Measurements from ENCODE around the gene PRPF31.
"Not testable (repeated sequence)": the region's sequence is repeated elsewhere in the genome, so short reads cannot be mapped to it uniquely, and the experiment has no call there.

The PRPF31 gene

GRCh38 chr19:54168174-54168917 is 52.8 kb downstream of the PRPF31 start:
- H3K4me3 ChIP-seq (ENCODE audit: low read depth, low read length) = no peak overlapping the region
- DNase-seq (ENCODE audit: low read depth) = peak; percentile 83

GRCh38 chr19:54169149-54169740 is 53.7 kb downstream of the PRPF31 start:
- no peak for DNase-seq (ENCODE audit: low read depth)
- no peak overlapping the region for H3K4me3 ChIP-seq (ENCODE audit: low read depth, low read length)
- TF ChIP-seq POLR2A (IDR thresholded peaks at IDR 0.05; ENCODE audit: extremely low read depth, insufficient read length) (no peak), MAX (IDR thresholded peaks at IDR 0.05; ENCODE audit: low read depth, low read length) (no peak), CTCF (IDR thresholded peaks at IDR 0.05; ENCODE audit: low read depth, low read length) (no peak), MYC (IDR thresholded peaks at IDR 0.05; ENCODE audit: low read depth, low read length) (no peak)

More at GRCh38 chr19:54168174-54168917, 52.8 kb downstream of the PRPF31 start:
- TF ChIP-seq POLR2A (IDR thresholded peaks at IDR 0.05; ENCODE audit: extremely low read depth, insufficient read length) (no peak), CTCF (IDR thresholded peaks at IDR 0.05; ENCODE audit: low read depth, low read length) (peak; percentile 59), MAX (IDR thresholded peaks at IDR 0.05; ENCODE audit: low read depth, low read length) (peak; percentile 29; the same call in 1 of the 2 replicates), MYC (IDR thresholded peaks at IDR 0.05; ENCODE audit: low read depth, low read length) (no peak)

GRCh38 chr19:54171736-54172431 is 56.3 kb downstream of the PRPF31 start:
- not testable (repeated sequence) for DNase-seq (ENCODE audit: low read depth); H3K4me3 ChIP-seq (ENCODE audit: low read depth, low read length)

GRCh38 chr19:54172471-54173358 is 57.2 kb downstream of the PRPF31 start, which contains the start of gene TMC4:
TMC4 (minus strand) TSS chr19:54173160; CDS start chr19:54173117, 43 bp downstream.
- DNase-seq (ENCODE audit: low read depth) = no peak
- H3K4me3 ChIP-seq (ENCODE audit: low read depth, low read length) = no peak within 1 kb of the TSS
- TF ChIP-seq MAX (IDR thresholded peaks at IDR 0.05; ENCODE audit: low read depth, low read length) = no peak
- TF ChIP-seq MYC (IDR thresholded peaks at IDR 0.05; ENCODE audit: low read depth, low read length) = no peak
- TF ChIP-seq CTCF (IDR thresholded peaks at IDR 0.05; ENCODE audit: low read depth, low read length) = no peak
- TF ChIP-seq POLR2A (IDR thresholded peaks at IDR 0.05; ENCODE audit: extremely low read depth, insufficient read length) = no peak

GRCh38 chr19:54173359-54173699 is 57.8 kb downstream of the PRPF31 start:
- H3K4me3 ChIP-seq (ENCODE audit: low read depth, low read length) = no peak overlapping the region
- DNase-seq (ENCODE audit: low read depth) = no peak
- TF ChIP-seq MYC (IDR thresholded peaks at IDR 0.05; ENCODE audit: low read depth, low read length) = no peak
- no peak for TF ChIP-seq CTCF (IDR thresholded peaks at IDR 0.05; ENCODE audit: low read depth, low read length)
- no peak for TF ChIP-seq POLR2A (IDR thresholded peaks at IDR 0.05; ENCODE audit: extremely low read depth, insufficient read length)
- TF ChIP-seq MAX (IDR thresholded peaks at IDR 0.05; ENCODE audit: low read depth, low read length) = no peak

Measured in NB4 (cell line).